Effector CD4-positive, alpha-beta T cell (primary cell): ENCODE data around the gene NUSAP1.
"Not testable (repeated sequence)": the region's sequence is repeated elsewhere in the genome, so short reads cannot be mapped to it uniquely, and the experiment has no call there.

Experiments
- DNase-seq: peaks from one replicate; pipeline ENCODE4 v3.0.0-alpha.2; 2020
- total RNA-seq: gene quantifications from one replicate; lab custom pipeline; 2026; lab: John Stamatoyannopoulos, UW

Gene NUSAP1
- 0.75 reads per million for total RNA-seq

DNA sequence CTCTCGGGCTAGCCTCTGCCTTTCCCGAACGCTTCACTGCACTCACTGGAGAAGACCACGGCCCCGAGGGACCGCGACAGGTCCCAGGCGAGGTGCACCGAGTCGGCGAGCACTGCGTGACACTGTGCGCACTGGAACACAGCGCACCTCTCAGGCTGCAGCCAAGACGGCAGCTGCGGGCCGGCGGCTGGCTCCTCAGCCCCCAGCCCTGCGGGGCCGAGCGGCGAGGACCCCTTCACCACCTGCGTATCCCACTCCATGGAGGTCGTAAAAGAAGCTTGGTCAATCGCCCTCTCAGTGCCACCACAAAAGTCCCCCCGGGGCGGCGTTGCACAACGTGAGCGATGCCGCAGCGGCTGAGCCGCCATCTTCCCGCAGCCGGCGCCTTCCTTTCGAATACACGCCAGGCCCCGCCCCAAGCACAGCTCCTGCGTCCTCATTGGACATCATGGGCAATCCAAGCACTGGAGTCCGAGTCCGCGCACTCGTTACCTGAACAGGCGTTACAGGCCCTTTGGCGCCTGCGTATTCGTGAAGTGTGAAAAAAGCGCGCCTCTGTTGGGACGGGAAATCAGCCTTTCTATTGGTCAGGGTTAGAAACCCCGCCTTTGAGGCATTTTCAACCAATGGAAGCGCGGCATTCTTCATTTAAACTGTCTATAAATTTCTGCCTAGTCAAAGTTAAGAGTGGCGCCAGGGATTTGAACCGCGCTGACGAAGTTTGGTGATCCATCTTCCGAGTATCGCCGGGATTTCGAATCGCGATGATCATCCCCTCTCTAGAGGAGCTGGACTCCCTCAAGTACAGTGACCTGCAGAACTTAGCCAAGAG, at the start of gene NUSAP1, which contains the start of gene OIP5:
TSS of gene NUSAP1 (plus strand) at position 688 of the 832 bp plus-strand sequence. CDS start at position 765, 77 bp downstream.
TSS of gene OIP5 (minus strand) at position 398 of the 832 bp plus-strand sequence. CDS start at position 368, 30 bp downstream.
- DNase-seq: peak; percentile 99

GRCh38 chr15:41282980-41283652, 49.6 kb upstream of the NUSAP1 start:
- not testable (repeated sequence) for DNase-seq

DNA sequence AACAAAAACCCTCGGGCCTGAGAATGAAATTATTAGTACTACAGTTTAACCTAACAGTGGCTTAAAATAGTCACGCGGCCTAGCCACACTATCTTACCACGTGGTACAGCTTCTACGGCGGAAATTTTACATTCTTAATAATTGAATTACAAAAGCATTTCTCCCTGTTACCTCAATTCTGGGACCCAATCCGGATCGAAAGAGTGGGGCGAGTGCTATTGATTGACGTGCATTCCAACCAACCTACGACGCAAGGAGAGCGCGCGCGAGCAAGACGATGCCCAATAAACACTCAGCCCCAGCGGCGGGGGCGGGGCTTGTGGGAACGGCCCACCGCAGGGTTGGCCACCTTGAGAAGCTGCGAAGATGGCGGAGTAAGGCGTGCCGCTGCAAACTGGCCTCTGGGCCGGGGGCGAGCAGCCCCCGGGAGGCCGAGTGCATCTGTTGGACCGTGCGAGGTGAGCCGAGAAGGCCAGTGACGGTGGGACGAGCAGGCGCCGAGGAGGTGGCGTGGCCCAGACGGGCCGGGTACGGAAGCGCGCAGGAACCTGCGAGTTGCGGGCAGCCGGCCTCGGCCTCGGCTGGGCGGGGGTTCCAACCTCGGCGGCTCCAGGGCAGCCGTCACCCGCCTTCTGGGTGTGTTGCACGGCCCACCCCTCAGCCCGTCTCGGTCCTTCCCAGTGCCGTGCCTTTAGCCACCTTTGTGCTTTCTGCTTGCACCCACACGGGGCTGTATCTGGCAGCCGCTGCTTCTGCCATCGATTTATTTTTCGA, 48.8 kb upstream of the NUSAP1 start:
- peak; percentile 98 for DNase-seq

- no peak for DNase-seq
These were observed 48.1 kb upstream of the NUSAP1 start for GRCh38 chr15:41284427-41285177.

DNA sequence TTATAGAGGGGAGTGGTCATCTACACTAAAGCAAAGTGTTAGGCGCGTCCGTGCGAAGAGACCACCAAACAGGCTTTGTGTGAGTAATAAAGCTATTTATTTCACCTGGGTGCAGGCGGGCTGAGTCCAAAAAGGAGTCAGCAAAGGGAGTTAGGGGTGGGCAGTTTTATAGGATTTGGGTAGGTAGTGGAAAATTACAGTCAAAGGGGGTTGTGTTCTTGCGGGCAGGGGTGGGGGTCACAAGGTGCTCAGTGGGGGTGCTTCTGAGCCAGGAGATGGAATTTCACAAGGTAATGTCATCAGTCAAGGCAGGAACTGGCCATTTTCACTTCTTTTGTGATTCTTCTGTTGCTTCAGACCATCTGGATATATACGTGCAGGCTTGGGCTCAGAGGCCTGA, 47.4 kb upstream of the NUSAP1 start:
- DNase-seq: no peak

DNA sequence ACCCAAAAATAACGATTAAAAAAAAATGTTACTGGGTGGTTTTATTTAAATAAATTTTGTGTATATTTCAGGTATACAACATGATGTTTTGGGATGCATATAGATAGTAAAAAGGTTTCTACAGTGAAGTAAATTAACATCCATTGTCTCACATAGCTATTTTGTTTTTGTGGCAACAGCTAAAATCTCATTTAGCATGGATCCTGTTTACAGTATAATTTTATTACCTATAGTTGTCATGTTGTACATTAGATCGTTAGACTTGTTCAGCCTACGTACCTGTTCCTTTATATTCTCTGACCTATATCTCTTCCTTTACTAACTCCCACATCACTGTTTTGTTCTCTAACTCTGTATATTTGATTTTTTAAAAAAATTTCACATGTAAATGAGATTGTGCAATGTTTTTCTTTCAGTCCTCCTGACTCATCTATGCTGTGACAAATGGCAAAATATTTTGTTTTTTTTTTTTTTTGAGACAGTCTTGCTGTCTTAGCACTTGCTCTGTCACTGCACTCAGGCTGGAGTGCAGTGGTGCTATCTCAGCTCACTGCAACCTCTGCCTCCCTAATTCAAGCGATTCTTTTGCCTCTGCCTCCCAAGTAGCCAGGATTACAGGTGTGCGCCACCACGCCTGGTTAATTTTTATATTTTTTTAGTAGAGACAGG, 45.9 kb upstream of the NUSAP1 start:
- no peak for DNase-seq

DNA sequence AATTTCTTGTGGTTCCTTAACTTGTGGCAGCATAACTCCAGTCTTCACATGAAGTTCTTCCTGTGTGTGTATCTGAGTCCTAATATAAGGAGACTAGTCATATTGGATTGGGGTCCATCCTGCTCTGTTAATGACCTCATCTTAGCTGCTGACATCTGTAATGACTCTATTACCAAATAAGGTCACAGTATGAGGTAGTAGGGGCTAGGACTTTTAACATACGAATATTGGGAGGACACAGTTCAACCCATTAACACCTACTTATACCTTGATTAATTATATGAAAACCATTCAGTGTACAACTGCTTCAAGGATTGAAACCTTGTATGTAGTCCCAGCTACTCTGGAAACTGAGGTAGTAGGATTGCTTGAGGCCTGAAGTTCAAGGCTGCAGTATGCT, 44.2 kb upstream of the NUSAP1 start:
- DNase-seq: no peak

DNA sequence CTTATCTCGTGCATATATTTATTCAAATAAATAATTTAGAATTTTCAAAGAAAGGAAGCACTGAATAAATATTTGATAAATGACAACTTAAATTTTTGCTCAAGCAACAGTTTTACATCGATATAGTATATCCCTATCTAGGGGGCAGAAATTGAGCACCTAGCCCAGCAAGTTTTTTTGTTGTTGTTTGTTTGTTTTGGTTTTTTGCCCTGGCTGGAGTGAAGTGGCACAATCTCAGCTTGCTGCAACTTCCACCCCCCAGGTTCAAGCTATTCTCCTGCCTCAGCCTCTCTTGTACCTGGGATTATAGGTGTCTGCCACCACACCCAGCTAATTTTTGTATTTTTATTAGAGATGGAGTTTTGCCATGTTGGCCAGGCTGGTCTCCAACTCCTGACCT, 42.7 kb upstream of the NUSAP1 start:
- no peak for DNase-seq

DNA sequence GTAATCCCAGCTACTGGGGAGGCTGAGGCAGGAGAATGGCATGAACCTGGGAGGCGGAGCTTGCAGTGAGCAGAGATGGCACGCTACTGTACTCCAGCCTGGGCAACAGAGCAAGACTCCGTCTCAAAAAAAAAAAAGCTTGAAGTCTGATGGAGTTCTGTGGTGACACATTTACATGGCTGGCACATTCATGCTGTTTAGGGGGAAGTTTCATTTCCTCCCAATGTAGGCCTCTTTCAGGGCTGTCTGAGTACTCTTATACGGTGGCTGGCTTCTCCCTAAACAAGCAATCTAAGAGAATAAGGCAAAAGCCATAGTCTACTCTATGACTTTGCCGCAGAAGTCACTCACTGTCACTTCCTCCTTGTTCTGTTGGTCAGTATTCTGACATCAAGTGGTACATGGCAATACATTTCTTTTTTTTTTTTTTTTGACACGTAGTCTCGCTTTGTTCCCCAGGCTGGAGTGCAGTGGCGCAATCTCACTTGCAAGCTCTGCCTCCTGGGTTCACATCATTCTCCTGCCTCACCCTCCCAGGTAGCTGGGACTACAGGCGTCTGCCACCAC, 41.5 kb upstream of the NUSAP1 start:
- DNase-seq: no peak

DNA sequence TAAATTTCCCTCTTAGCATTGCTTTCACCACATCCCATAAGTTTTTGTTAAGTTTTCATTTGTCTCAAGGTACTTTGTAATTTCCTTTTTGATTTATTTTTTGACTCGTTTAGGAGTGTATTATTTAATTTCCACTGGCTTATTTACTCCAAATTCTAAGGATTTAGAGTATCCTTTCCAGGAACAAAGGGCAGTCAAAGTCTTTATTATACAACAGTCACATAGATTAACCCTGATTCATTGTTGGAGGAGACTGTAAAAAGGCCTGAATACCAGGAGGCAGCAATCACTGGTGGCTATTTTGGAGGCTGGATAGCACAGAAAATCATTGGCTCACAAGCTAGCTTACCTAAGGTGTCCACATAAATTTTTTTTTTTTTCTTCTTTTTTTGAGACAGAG, 40.2 kb upstream of the NUSAP1 start:
- DNase-seq: no peak

- not testable (repeated sequence) for DNase-seq
These were observed 31.5 kb upstream of the NUSAP1 start for GRCh38 chr15:41301139-41301538.

- no peak for DNase-seq
These were observed 31.1 kb upstream of the NUSAP1 start for GRCh38 chr15:41301587-41301986.

GRCh38 chr15:41304149-41304770, 28.4 kb upstream of the NUSAP1 start:
- no peak for DNase-seq

- no peak for DNase-seq
These were observed 25.0 kb upstream of the NUSAP1 start for GRCh38 chr15:41307679-41308078.

DNA sequence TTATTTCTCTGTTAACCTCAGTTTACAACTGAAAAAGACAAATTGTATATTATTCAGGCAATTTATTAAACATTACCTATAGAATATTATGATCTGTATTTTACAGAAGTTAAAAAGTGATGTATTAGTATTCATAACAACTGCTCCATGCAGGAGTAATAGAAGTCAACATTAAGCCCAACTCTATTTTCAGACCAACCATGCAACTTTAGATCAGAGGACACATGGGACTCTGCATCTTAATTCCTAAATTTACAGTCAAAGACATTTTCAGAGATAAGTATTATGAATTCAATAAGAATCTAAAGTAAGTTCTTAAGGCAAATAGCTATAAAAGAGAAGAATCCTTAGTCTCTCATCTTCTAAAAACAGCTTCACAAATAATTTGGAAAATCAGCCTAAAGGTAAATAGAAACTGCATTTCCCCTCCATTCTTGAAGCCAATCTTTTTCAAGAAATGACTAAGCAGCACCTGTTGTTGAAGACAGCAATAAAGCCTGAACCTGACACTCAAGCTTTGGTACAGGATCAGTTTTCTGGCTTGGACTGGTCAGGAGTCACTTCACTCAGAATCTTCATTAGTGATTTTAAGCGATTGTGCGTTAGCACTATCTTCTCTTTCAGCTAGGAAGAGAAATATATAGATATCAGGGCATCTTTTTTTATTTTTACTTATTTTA, 23.3 kb upstream of the NUSAP1 start:
- no peak for DNase-seq

GRCh38 chr15:41320805-41321330, 11.8 kb upstream of the NUSAP1 start:
- DNase-seq: not testable (repeated sequence)

- no peak for DNase-seq
These were observed 9.1 kb upstream of the NUSAP1 start for GRCh38 chr15:41323611-41324010.

DNA sequence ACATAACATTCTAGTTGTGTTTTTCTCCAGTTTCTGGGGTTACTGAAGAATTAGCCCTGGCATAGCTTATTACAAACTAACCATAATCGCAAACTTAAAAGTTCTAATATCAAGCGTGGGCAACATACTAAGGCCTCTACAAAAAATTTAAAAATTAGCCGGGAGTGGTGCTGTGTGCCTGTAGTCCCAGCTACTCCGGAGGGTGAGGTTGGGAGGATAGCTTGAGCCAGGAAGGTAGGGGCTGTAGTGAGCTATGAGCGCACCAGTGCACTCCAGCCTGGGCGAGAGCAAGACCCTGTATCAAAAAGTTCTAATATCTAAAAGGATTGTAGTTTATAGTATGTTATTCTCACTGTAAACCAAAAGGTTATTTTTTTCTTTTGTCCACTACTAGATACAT, 1.4 kb upstream of the NUSAP1 start:
- no peak for DNase-seq

DNA sequence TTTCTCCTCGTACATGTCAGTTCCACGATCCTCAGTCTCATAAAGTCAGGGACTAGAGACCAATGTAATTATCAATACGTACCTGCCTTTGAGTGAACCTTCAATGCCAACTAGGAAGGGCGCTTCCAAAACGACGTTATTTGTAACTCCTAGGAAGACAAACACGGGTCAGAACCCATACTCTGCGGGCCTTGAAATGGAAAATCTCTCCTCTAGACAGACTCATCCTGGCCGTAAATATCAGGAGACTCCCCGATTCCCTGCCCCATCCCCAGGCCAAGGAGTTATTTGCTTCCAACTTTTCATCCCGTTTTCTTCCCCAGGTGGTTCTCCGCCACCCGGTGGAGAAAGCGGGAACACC, 868 bp upstream of the NUSAP1 start:
- no peak for DNase-seq

- DNase-seq: no peak
These were observed 413 bp downstream of the NUSAP1 start for GRCh38 chr15:41333026-41333562.
